GM19438 (cell line): Measurements from ENCODE around the gene RPL38.

Experiments used
- ATAC-seq: cut with Tn5 transposase; IDR thresholded peaks from one replicate; pipeline ENCODE4 v1.9.1; 2021; ENCODE audit warnings: low read depth; ENCODE audit not compliant: unreplicated experiment

Gene RPL38

DNA sequence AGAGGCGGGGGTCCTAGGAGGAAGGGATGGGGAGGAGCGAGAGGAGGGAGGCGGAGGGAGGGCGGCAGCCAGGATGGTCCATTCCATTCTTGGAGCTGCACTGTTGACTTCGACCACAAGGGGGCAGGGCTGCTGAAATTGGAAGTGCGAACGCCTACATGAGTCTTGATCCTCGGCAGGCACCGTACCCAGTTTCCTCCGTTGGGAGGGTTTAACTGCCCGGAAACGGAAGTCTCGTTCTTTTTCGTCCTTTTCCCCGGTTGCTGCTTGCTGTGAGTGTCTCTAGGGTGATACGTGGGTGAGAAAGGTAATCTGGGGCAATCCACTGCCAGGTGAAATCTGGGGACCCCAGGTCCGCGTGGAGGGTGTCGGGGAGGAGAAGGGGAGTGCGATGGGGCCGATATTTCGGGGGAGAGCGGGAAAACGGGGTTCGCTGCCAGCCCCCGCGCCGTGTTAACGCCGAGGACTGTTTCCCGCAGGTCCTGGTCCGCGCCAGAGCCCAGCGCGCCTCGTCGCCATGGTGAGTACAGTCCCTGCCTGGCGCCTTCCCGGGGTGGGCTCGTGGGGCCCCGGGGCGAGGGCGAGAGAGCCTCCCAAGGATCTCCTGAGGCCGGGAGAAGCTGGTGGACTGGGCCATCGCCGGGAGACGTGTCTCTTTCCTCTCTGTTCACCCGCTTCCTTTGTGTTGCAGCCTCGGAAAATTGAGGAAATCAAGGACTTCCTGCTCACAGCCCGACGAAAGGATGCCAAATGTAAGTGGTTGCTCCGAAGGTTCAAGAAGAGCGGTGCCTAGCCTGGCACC is at the start of gene RPL38:
TSS of gene RPL38 (plus strand) at position 240 of the 802 bp plus-strand sequence. CDS start at position 518, 278 bp downstream.
- ATAC-seq: peak; percentile 50

DNA sequence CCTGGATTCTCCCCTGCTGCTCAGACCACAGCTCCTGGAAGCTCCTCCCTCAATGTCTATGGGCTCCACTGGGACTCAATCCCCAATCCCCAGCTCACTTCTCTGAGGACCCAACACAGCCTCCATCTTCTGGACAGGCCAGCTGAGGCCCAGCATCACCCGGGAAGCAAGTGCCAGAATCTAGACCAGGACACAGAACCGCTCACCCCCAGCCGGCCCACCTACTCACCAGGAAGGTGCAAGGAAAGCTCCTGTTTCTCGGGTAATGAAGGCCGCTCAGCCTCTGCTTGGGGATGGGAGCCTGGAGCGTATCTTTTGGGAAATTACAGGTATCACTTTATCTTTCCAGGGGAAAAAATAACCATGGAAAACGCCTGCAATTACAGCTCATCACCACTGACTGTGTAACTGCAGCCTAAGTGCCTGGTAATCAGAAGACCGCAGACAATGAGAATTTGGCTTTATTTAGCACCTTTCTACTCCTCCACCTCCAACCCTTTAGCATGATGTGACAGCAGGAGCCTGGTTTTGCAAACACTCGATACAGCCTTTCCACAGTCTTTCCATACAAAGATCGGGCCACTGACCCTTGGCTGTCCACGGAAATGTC is 49.6 kb upstream of the RPL38 start:
- no peak for ATAC-seq

DNA sequence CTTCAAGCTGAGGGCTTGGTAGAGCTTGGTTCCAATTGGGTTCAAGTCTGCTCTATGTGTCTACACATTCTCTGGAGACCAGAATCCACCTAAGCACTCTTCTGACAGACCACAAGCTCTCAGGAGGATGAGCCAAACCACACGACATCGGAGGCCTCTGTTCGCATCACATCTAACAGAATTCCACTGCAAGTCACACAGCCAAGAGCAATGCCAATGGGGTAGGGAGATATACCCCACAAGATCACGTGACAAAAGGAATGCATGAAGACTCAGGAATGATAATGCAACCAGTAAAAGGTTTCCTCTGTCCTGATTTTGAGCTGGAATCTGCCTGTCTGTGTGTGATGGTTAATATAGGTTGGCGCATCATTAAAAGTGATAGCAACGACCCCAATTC is 46.6 kb upstream of the RPL38 start:
- ATAC-seq: no peak

DNA sequence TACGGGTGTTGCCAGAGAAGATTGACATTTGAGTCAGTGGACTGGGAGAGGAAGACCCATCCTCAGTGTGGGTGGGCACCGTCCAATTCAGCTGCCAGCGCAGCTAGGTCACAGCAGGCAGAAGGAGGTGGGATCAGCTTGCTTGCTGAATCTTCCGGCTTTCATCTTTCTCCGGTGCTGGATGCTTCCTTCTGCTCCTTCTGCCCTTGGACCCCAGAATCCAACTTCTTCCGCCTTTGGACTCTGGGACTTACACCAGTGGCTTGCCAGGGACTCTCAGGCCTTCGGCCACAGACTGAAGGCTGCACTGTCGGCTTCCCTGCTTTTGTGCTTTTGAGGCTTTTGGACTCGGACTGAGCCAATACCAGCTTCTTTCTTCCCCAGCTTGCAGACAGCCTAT is 46.1 kb upstream of the RPL38 start:
- ATAC-seq: no peak

DNA sequence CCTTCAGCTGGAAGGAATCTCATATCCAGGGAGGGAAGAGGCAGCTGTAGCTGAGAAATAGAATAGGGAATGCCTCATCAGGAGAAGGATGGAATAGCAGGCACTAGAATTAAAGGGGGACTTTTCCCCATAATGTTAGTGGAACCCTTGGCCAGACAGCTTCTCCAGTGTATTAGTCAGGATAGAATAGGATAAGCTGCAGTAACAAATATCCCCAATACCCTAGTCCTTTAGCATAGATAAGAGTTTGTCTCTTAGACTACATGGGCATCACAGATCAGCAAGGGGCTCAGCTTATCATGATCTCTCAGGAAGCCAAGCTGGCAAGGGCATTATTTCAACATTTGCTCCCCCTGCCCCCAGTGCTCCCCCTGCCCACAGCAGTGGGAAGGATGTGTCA is 44.7 kb upstream of the RPL38 start:
- ATAC-seq: no peak

DNA sequence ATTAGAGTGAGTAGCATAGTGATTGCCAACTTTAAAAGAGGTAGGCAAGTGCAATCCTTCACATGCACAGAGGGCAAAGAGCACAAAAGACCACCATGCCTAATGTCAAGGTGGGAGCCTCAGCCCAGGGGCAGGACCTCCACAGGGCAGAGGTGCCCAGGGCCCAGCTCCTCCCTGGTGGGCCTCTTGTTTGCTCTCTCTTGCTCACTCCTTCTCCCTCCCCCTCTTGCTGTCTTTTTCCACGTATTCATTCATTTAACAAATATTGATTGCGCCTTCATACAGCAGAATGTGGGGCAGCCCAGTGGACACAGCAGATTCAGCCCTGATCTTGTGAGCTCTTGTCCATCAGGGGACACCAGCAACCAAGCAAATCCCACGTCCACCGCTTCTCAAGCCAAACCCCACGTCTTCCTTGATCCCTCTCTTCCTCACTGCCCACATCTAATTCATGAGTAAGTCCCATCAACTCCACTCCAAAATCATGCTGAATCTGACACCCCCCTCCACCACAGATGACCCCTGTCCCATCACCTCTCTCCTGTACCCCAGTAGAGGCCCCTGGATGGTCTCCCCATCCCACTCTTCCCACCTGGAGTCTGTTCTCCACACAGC is 44.1 kb upstream of the RPL38 start:
- ATAC-seq: no peak

DNA sequence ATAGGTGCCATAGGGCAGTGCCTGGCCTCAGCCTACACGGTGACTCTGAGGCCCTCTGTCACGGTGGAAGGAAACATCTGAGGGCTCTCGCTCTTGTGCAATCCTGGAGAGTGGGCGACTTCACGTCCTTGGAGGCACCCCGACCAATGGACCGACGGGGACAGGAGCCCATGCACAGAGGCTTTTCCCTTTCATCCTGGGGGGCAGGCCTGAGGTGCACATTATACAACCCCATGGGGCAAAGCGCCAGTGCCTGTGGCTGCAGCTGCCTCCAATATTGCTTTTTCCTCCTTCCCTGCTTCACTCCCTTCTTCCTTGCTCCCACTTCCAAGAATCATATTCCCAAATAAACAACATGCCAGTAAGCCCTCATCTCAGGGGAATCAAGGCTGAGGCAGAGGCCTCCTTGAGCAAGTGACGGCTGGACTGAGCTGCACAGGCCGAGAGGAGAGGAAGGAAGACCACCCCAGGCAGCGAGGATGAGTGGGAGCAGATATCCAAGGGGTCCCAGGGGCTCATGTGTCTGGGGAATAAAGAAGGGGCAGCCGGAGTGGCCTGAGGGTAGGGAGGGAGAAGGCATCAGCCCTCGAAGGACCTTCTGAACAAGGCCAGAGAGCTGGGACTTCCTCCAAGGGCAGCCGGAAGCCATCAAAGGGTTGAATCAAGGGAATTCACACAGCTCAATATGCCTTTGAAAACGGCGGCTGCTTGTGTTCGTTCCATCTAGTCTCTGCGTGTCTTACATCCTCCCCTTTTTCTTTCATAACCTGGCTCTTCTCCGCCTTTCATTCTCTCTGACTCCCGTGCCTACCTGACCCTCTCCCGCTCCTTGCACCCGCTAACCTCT is 42.6 kb upstream of the RPL38 start:
- no peak for ATAC-seq

DNA sequence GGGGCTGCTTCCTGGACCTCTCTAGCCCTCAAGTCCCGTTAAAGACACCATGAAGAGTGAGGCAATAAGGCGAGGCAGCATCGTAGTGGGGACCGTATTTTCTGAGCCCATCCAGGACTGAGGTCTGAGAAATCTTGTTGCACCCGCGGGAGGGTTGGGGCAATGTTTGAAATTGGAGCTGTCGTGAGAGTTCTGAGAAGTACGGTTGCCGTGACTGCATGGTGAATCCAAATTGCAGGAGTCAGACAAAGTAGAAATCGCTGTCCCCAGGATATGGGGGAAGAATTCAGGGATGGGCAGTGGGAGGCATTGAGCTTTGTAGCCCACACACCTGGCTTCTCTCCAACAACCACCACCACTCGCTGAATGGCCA is 42.0 kb upstream of the RPL38 start:
- no peak for ATAC-seq

DNA sequence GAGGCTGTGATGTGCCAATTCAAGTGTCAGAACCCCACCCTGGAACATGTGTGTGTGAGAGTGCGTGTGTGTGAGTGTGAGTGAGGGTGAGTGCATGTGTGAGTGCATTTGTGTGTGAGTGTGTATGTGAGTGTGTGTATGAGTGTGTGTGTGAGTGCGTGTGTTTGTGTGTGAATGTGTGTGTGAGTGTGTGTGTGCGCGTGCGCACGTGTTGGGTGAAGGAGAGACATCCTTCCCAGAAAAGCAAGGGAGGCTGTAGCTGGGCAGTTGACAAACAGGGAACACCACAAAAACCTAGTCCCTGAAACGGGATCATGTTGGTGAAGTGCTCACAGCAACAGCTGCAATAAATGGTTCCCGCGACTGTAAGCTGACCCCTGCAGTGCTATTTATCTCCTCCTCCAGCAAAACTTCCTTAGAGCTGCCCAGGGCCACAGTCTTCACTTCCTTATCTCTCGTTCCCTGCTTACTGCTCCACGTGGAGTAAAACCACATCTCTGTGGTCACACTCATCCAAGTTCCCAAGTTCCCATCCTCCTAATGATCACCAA is 40.1 kb upstream of the RPL38 start:
- ATAC-seq: no peak

DNA sequence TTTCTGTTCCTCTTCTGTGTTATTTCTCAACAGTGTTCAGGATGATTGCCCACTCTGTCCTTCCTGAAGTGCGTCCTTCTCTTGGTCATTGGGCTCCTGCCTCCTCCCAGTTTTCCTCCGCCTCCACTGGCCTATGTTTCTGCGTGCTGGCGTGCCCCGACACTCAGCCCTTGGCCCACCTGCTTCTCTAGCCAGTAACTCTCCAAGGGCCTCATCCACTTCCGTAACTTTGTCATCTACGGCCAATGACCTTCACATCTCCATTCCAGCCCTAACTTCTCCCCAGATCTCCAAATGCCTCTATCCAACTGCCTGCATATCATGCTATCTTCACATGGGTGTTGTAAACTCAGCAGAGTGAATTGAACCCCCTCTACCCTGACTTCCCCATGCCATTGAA is 39.6 kb upstream of the RPL38 start:
- ATAC-seq: no peak

DNA sequence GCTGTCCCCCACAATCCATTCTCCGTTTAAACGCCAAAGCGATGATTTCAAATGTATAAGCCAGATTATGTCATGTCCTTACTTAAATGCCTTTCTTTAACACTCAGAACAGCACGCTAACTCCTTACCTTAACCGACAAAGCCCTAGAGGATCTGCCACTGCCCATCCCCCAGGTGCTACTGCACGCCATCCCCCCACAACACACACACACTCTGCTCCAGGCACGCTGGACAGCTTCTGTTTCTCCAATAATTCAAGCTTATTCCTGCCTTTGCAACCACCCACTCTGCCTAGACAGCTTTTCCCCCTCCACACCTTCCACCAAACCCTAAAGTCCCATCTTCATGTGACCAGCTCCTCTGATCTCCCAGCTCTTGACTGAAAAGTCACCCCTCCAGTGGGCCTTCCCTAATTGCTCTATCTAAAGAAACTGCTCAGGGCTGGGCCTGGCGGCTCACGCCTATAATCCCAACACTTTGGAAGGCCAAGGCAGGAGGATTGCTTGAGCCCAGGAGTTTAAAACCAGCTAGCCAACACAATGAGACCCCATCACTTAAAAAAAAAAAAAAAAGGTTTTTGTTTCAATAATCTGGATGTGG is 38.9 kb upstream of the RPL38 start:
- ATAC-seq: no peak

DNA sequence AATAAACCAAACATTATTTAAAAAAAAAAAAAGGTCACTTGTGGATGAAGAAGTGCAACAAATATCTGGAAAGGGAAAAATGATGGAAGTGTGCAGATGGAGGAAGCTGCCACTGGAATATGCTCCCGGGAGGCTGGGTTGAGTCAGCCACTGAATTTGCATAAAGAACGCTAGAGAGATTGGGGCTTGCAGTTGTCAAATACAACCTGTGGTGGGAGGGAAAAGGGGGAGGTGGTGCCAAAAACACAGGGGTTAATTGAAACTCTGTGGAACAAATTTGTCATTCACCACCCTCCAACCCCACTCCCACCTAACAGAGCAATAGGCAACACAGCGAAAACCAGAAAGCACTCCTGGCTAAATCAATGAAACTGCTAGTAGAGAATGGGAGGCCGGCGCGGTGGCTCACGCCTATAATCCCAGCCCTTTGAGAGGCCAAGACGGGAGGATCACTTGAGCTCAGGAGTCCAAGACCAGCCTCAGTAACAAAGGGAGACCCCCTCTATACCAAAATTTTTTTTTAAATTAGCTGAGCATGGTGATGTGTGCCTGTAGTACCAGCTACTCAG is 37.6 kb upstream of the RPL38 start:
- no peak for ATAC-seq

DNA sequence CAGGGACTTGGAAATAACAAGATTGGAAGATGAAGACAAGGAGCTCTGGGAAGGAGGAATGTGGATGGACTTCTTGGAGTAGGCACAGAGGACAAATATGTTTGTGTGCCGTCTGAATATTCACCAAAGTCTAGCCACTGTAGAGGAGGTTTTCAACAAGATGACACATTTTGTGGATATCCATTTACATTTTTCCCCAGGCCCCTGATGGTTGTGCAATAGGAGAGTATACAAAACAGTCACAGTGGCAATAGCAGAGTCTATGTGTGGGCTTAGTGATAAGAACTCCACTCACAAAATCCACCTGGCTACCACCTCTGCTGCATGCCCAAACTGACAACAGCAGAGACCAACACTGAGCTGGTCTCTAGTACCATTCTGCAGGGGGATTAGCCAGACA is 32.6 kb upstream of the RPL38 start:
- ATAC-seq: no peak

DNA sequence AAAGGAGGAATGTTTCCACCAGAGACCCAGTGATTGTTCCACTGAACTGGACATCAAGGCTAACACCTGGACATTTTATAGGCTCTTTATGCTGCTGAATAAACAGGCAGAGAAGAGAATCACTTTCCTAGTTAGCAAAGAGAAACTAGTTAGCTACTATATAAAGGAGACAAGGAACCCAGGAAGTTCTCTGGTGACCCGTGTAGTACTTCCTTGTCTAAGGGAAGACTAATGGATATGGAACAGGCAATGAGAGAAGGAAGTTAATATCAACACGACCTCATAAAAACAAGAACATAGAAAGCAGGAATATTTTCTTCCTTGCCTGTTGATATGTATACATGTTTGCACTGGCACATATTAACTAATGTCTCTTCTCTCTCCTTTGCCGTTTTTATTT is 30.8 kb upstream of the RPL38 start:
- ATAC-seq: no peak

DNA sequence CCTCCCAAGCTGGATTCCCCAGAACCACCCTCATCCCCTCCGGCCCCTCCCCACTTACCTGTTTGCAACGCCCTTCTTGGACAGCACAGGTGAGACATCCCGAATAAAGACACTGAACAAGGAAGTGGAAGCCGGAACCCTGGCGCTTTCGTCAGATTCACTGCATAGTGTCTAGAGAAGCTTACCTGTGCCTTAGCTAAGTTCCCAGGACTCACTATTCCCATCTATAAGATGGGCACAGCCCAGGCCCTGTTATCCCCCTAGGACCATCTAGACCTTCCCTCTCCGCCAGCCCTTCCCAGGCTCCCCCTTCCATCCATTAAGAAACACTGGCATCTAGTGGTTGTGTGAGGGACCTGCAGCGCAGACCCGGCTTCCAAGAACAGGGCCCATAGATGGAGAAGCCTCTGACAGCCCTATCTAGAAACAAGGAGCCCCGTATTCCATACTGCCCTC is 26.9 kb upstream of the RPL38 start:
- no peak for ATAC-seq

DNA sequence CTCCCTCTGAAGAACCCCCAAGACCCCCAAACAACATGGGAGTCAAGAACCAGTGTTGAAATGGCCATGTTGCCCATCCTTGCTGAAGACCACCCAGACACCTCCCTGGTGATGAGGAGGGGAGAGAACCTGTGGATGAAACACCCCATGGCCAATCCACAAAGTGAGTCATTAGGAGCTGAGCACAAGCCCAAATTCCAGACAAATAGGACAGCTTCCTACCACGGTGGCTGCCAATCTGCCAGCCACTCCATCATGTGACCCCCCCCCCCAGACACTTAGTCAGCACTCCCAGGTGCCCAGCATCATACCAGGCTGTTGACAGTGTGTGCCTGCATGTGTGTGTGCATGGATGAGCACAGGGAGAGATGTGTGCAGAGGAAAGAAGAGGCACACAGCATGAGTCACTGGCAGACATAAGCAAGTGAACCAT is 26.4 kb upstream of the RPL38 start:
- no peak for ATAC-seq

DNA sequence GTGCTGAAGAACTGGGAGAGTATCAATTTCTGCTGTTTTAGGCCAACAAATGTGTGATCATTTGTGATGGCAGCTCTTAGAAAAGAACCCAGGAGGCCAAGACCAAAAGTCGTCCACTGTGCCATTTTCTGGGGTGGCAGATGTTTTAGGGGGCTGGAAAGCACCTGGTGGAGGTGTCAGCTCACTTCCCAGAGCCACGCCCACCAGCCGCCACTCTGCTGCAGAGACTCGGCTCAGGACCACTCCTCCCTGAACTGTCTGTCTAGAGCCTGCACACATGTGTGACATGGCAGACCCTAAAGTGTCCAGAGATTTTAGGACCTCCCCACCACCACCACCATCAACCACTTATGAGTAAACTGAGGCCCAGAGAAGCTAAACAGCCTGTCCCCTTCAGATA is 23.9 kb upstream of the RPL38 start:
- no peak for ATAC-seq

DNA sequence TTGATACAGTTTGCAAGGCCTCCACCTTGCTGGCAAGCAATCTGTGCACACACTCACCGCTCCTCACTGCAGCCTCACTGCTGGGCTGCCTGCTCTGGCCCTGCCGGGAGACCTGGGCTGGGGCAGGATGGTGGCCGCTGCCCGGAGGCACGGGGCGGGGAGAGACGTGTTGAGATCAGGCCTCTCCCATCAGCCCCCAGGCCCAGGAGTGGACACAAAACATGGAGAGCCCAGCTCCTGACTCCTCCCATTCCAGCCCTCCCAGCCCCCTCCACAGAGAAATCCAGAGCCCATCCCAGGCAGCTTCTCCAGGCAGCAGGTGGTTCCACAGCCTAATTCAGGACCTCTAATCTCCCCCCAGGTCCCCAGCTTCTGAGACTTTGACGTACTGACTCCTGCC is 23.1 kb upstream of the RPL38 start:
- ATAC-seq: no peak

DNA sequence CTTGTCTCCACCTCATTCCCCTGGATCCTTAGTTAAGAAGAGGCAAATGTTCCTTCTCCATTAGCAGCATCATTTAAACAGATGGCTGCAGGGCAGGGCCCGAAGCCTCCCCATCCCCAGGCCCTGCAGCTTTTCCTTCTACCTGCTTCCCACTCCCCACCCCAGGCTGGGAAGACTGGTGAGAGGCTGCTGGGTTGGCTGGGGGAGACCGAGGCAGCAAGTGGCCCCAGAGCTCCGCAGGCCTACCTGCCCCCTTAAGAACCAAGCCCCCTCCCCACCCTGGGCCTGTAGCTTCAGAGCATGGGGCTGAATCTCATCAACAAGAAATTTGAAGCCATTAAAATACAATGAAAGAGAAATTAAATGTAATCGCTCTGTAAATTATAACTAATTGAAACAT is 22.1 kb upstream of the RPL38 start:
- no peak for ATAC-seq
